Endothelial cell of umbilical vein (primary cell): ENCODE results near the gene PKNOX2.

Experiments
- EZH2 ChIP-seq: IDR thresholded peaks from 2 replicates; pipeline ENCODE4 v1.6.1; 2012; ENCODE audit warnings: borderline replicate concordance, low read depth, mild to moderate bottlenecking, moderate library complexity, low read length, inconsistent platforms; ENCODE audit not compliant: severe bottlenecking
- JUN ChIP-seq: IDR thresholded peaks from 2 replicates; pipeline ENCODE4 v1.6.1; 2011; ENCODE audit warnings: borderline replicate concordance, low read depth; ENCODE audit not compliant: insufficient read length, insufficient read depth
- MYC ChIP-seq: IDR thresholded peaks from one replicate; pipeline ENCODE4 v1.6.1; 2011; ENCODE audit warnings: mild to moderate bottlenecking, low read depth, low read length
- POLR2A ChIP-seq: IDR thresholded peaks from 2 replicates; pipeline ENCODE4 v1.6.1; 2012; ENCODE audit warnings: low read depth, mild to moderate bottlenecking, control low read depth, low read length
- POLR2AphosphoS5 ChIP-seq: IDR thresholded peaks from 2 replicates; pipeline ENCODE4 v1.6.1; 2012; ENCODE audit warnings: low read depth, mild to moderate bottlenecking, control low read depth, low read length, moderate library complexity; ENCODE audit not compliant: insufficient read depth
- TF ChIP-seq, protein P1 (sequence below), 2 donors: IDR thresholded peaks; 1 replicate in 1 of 2; 2 replicates in 1 of 2; pipeline ENCODE4 v1.5.1; 2011; ENCODE audit warnings: low read length in 2 of 2, mild to moderate bottlenecking in 2 of 2, moderate library complexity in 2 of 2, control low read depth in 1 of 2, inconsistent platforms in 1 of 2, low read depth in 1 of 2; ENCODE audit not compliant: insufficient read depth in 1 of 2; ENCODE audit errors: extremely low read depth in 1 of 2

DNA sequence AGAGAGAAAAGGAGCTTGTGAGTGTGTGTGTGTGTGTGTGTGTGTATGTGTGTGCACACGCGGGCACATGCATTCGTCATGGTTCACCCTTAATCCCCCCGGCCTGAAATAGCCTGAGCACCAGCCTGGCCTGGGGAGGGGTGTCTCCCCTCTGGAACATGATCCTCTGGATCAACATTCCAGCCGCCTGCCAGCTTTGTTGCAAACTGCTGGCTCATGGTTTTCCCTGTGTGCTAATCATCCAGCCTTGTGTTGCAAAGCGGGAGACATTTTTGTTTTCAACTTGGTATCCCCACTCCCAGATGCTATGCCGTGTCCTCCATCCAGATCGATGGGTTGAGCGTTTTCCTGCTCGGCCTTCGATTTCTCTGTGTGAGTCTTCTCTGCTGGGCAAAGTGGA lies 237.2 kb downstream of the PKNOX2 start:
- TF ChIP-seq POLR2AphosphoS5 (no peak), EZH2 (no peak), MYC (no peak), JUN (no peak), POLR2A (no peak)
- TF ChIP-seq, protein P1, sequence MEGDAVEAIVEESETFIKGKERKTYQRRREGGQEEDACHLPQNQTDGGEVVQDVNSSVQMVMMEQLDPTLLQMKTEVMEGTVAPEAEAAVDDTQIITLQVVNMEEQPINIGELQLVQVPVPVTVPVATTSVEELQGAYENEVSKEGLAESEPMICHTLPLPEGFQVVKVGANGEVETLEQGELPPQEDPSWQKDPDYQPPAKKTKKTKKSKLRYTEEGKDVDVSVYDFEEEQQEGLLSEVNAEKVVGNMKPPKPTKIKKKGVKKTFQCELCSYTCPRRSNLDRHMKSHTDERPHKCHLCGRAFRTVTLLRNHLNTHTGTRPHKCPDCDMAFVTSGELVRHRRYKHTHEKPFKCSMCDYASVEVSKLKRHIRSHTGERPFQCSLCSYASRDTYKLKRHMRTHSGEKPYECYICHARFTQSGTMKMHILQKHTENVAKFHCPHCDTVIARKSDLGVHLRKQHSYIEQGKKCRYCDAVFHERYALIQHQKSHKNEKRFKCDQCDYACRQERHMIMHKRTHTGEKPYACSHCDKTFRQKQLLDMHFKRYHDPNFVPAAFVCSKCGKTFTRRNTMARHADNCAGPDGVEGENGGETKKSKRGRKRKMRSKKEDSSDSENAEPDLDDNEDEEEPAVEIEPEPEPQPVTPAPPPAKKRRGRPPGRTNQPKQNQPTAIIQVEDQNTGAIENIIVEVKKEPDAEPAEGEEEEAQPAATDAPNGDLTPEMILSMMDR (IDR thresholded peaks at IDR 0.05; ENCODE audit: extremely low read depth in 1 of 2, insufficient read depth in 1 of 2, low read depth in 1 of 2, low read length in 2 of 2), result no peak
